GM12878 (cell line): ENCODE results near the gene NPDC1.

Experiments
- DPF2 ChIP-seq: fragments of 450-650 bp; IDR thresholded peaks from 2 replicates; pipeline ENCODE4 v1.6.1; 2017; ENCODE audit warnings: mild to moderate bottlenecking
- POLR2A ChIP-seq: IDR thresholded peaks from 2 replicates; pipeline ENCODE4 v1.6.1; 2011; ENCODE audit warnings: low read depth, mild to moderate bottlenecking, low read length
- RAD21 ChIP-seq: IDR thresholded peaks from 2 replicates; pipeline ENCODE4 v1.6.1; 2011; ENCODE audit warnings: mild to moderate bottlenecking, low read depth, low read length, moderate library complexity; ENCODE audit not compliant: insufficient read depth
- TF ChIP-seq, protein P1 (sequence below): IDR thresholded peaks from 2 replicates; pipeline ENCODE4 v1.6.1; 2011; ENCODE audit warnings: low read depth, low read length, improper control_type of control experiment, borderline replicate concordance
- TF ChIP-seq, protein P2 (sequence below), 3 experiments: IDR thresholded peaks in 2 of 3; conservative IDR thresholded peaks in 1 of 3; 2 replicates each; pipeline ENCODE4 v1.5.1; 2011; ENCODE audit warnings: low read depth in 3 of 3, low read length in 3 of 3, mild to moderate bottlenecking in 3 of 3, control low read depth in 2 of 3, moderate library complexity in 2 of 3, inconsistent platforms in 1 of 3, mixed read lengths in 1 of 3; ENCODE audit not compliant: control insufficient read depth in 2 of 3, insufficient read depth in 1 of 3; ENCODE audit errors: extremely low read depth in 1 of 3

DNA sequence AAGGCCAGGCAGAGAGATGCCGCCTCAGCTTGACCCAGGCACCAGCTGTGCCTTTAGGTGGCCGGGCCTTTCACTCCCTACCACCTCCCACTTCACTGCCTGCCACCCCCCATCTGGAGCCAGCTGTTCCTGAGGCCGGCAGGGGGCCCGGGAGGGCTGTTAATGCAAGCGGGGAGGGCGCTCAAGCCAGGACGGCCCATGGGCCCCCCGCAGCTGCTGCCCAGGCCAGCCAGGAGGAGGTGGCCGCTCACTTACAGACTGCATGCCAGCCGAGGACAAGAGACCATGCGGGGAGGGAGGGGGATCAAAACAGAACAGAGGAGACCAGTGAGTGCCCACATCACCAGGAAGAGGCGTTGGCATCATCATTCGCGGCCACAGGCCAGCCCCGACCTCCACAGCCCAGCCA lies 22.4 kb downstream of the NPDC1 start:
- TF ChIP-seq POLR2A: no peak
- TF ChIP-seq, protein P1, sequence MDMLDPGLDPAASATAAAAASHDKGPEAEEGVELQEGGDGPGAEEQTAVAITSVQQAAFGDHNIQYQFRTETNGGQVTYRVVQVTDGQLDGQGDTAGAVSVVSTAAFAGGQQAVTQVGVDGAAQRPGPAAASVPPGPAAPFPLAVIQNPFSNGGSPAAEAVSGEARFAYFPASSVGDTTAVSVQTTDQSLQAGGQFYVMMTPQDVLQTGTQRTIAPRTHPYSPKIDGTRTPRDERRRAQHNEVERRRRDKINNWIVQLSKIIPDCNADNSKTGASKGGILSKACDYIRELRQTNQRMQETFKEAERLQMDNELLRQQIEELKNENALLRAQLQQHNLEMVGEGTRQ: no peak
- TF ChIP-seq RAD21: no peak
- TF ChIP-seq, protein P2, sequence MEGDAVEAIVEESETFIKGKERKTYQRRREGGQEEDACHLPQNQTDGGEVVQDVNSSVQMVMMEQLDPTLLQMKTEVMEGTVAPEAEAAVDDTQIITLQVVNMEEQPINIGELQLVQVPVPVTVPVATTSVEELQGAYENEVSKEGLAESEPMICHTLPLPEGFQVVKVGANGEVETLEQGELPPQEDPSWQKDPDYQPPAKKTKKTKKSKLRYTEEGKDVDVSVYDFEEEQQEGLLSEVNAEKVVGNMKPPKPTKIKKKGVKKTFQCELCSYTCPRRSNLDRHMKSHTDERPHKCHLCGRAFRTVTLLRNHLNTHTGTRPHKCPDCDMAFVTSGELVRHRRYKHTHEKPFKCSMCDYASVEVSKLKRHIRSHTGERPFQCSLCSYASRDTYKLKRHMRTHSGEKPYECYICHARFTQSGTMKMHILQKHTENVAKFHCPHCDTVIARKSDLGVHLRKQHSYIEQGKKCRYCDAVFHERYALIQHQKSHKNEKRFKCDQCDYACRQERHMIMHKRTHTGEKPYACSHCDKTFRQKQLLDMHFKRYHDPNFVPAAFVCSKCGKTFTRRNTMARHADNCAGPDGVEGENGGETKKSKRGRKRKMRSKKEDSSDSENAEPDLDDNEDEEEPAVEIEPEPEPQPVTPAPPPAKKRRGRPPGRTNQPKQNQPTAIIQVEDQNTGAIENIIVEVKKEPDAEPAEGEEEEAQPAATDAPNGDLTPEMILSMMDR (IDR thresholded peaks at IDR 0.05 in 2 of 3, conservative IDR thresholded peaks at IDR 0.05 in 1 of 3; ENCODE audit: control insufficient read depth in 2 of 3, extremely low read depth in 1 of 3, insufficient read depth in 1 of 3, low read depth in 3 of 3, low read length in 3 of 3): no peak
- TF ChIP-seq DPF2: no peak
